HepG2 (cell line): ENCODE measurements around the gene EPHA10. TPM values are rescaled to one million over a fixed set of nuclear protein-coding genes. Genes with fewer than 3 reads are reported as not detected.
A peak's percentile ranks its signal among the peaks of the same experiment; 100 is the strongest.

Experiments
- ADNP ChIP-seq: sonication (generic); formaldehyde crosslinking; IDR thresholded peaks from 2 replicates; pipeline ENCODE4 v1.4.0; 2020; ENCODE audit warnings: missing genetic modification reagents
- FOXC1 ChIP-seq: sonication (generic); formaldehyde crosslinking; IDR thresholded peaks from 2 replicates; pipeline ENCODE4 v1.8.0; 2022; ENCODE audit warnings: mild to moderate bottlenecking, missing genetic modification reagents, borderline replicate concordance
- FOXK1 ChIP-seq: sonication (generic); formaldehyde crosslinking; IDR thresholded peaks from 2 replicates; pipeline ENCODE4 v1.4.0; 2020; ENCODE audit warnings: low read depth, missing genetic modification reagents, borderline replicate concordance
- HOXA7 ChIP-seq: sonication (generic); formaldehyde crosslinking; IDR thresholded peaks from 2 replicates; pipeline ENCODE4 v1.8.1; 2022; ENCODE audit warnings: mild to moderate bottlenecking, missing genetic modification reagents, moderate library complexity
- ISL2 ChIP-seq: sonication (generic); formaldehyde crosslinking; IDR thresholded peaks from 2 replicates; pipeline ENCODE4 v1.5.0; 2020; ENCODE audit warnings: missing genetic modification reagents
- SMAD3 ChIP-seq: sonication (generic); formaldehyde crosslinking; IDR thresholded peaks from 2 replicates; pipeline ENCODE4 v1.4.0; 2020; ENCODE audit warnings: missing genetic modification reagents
- SMAD9 ChIP-seq: sonication (generic); formaldehyde crosslinking; IDR thresholded peaks from 2 replicates; pipeline ENCODE4 v1.5.1; 2020; ENCODE audit warnings: mild to moderate bottlenecking, missing genetic modification reagents
- SNAI1 ChIP-seq: sonication (generic); formaldehyde crosslinking; IDR thresholded peaks from 2 replicates; pipeline ENCODE4 v1.5.0; 2020; ENCODE audit warnings: mild to moderate bottlenecking, missing genetic modification reagents, borderline replicate concordance
- TEAD2 ChIP-seq: sonication (generic); formaldehyde crosslinking; IDR thresholded peaks from 2 replicates; pipeline ENCODE4 v1.9.0; 2021; ENCODE audit warnings: missing genetic modification reagents
- TRAFD1 ChIP-seq: sonication (generic); formaldehyde crosslinking; IDR thresholded peaks from 2 replicates; pipeline ENCODE4 v1.5.1; 2020; ENCODE audit warnings: missing genetic modification reagents, mild to moderate bottlenecking, borderline replicate concordance
- UBTF ChIP-seq: sonication (generic); formaldehyde crosslinking; IDR thresholded peaks from 2 replicates; pipeline ENCODE4 v1.4.0; 2020; ENCODE audit warnings: mild to moderate bottlenecking, missing genetic modification reagents
- ZBTB46 ChIP-seq: sonication (generic); formaldehyde crosslinking; IDR thresholded peaks from 2 replicates; pipeline ENCODE4 v1.4.0; 2020; ENCODE audit warnings: mild to moderate bottlenecking, missing genetic modification reagents, borderline replicate concordance
- ZNF280D ChIP-seq: sonication (generic); formaldehyde crosslinking; IDR thresholded peaks from 2 replicates; pipeline ENCODE4 v1.5.1; 2020; ENCODE audit warnings: mild to moderate bottlenecking, missing genetic modification reagents
- ZNF34 ChIP-seq: sonication (generic); formaldehyde crosslinking; IDR thresholded peaks from 2 replicates; pipeline ENCODE4 v1.4.0; 2020; ENCODE audit warnings: mild to moderate bottlenecking, missing genetic modification reagents, borderline replicate concordance
- ZNF589 ChIP-seq: sonication (generic); formaldehyde crosslinking; conservative IDR thresholded peaks from 2 replicates; pipeline ENCODE4 v1.8.0; 2022; ENCODE audit warnings: mild to moderate bottlenecking, moderate library complexity, missing genetic modification reagents
- ZNF652 ChIP-seq: IDR thresholded peaks from 2 replicates; pipeline ENCODE4 v1.6.1; 2016; ENCODE audit warnings: low read depth, borderline replicate concordance
- ZUFSP ChIP-seq: sonication (generic); formaldehyde crosslinking; IDR thresholded peaks from 2 replicates; pipeline ENCODE4 v1.9.0; 2021; ENCODE audit warnings: missing genetic modification reagents, mild to moderate bottlenecking, borderline replicate concordance
- polyA plus RNA-seq, 8 experiments: library from polyadenylated mRNA; depleted of rRNA in 3 of 8; stranded (reverse) in 7 of 8; unstranded in 1 of 8; fragments of >200 nt; fragmentation: Illumina TruSeq in 4 of 8; extraction: Trizol in 4 of 8; gene quantifications; 2 replicates each; pipeline versions ENCODE4 v1.2.1 to v1.2.3, GENCODE V29; 2011 to 2016; ENCODE audit warnings: low read depth in 4 of 8, missing spikeins in 1 of 8, mixed read lengths in 1 of 8; ENCODE audit not compliant: insufficient read depth in 1 of 8
- total RNA-seq, 5 experiments: library from RNA; depleted of rRNA; stranded (reverse); fragments of >200 nt; fragmentation: Illumina TruSeq; extraction: Trizol; gene quantifications; 2 replicates each; pipeline ENCODE4 v1.2.3, GENCODE V29; 2016; ENCODE audit warnings: low read depth in 1 of 5

EPHA10 gene
- total and polyA plus RNA-seq, 2 of the 13 experiments (the other 11 are each of a cell fraction or from before 2014, with no cell fraction given): 0.11 to 0.58 TPM

GRCh38 chr1:37764414-37764825 is 500 bp downstream of the EPHA10 start (continued):
- TF ChIP-seq SMAD9 (peak; percentile 98), TRAFD1 (CRISPR knock-in tag) (peak; percentile 80; the same call in 1 of the 2 replicates), ADNP (CRISPR knock-in tag) (no peak), ISL2 (CRISPR knock-in tag) (peak; percentile 92), HOXA7 (CRISPR knock-in tag) (peak; percentile 95), FOXK1 (CRISPR knock-in tag) (peak; percentile 98; the same call in 1 of the 2 replicates), SMAD3 (CRISPR knock-in tag) (peak; percentile 100), FOXC1 (CRISPR knock-in tag) (peak; percentile 96), TEAD2 (peak; percentile 99), ZBTB46 (CRISPR knock-in tag) (no peak), UBTF (CRISPR knock-in tag) (0 out of 2 replicates have a peak, but pooled peaks have one; percentile 35), ZNF34 (CRISPR knock-in tag) (0 out of 2 replicates have a peak, but pooled peaks have one; percentile 53), ZUFSP (0 out of 2 replicates have a peak, but pooled peaks have one; percentile 81), ZNF589 (CRISPR knock-in tag) (peak; percentile 97), SNAI1 (CRISPR knock-in tag) (peak; percentile 99), ZNF280D (CRISPR knock-in tag) (peak; percentile 98), ZNF652 (peak; percentile 58; the same call in 1 of the 2 replicates)
